T-helper 2 cell treated with Interferon-gamma antibody and Interleukin-4, amounts not matched to agents 100 ng/mL and 5 ng/mL, for 36 hours (primary cell): ENCODE measurements around the gene LYG1. TPM values are rescaled to one million over a fixed set of nuclear protein-coding genes. Genes with fewer than 3 reads are reported as not detected.
"Not testable (repeated sequence)": the region's sequence is repeated elsewhere in the genome, so short reads cannot be mapped to it uniquely, and the experiment has no call there.

Experiments used
- intact Hi-C: fragments of 100-400 bp; cut with micrococcal nuclease; formaldehyde crosslinking; loops from one replicate; pipeline ENCODE4 v1.15.1; 2023
- total RNA-seq: library from RNA; stranded (reverse); gene quantifications from 2 replicates; pipeline ENCODE4 v1.2.3, GENCODE V29; 2022

LYG1 gene
- total RNA-seq, 1 donor from 2014 or later: 2.1 TPM

DNA sequence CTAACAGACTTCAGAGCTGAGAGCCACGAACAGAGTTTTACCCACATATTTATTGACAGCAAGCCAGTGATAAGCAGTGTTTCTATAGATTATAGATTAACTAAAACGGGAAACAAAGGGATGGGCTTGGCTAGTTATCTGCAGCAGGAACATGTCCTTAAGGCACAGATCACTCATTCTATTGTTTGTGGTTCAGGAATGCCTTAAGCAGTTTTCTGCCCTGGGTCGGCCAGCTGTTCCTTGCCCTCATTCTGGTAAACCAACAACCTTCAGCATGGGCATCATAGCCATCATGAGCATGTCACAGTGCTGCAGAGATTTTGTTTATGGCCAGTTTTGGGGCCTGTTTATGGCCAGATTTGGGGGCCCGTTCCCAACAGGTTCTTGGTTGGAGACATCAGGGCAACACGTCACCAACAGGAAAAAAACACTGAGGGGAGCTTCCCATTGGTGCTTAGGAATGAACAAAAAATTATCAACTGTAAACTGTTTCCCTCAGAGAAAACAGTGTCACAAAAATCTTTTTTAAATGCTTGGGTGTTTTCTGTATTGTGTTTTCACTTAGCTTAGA, 22.7 kb downstream of the LYG1 start:
- intact Hi-C loops: not testable (repeated sequence)

DNA sequence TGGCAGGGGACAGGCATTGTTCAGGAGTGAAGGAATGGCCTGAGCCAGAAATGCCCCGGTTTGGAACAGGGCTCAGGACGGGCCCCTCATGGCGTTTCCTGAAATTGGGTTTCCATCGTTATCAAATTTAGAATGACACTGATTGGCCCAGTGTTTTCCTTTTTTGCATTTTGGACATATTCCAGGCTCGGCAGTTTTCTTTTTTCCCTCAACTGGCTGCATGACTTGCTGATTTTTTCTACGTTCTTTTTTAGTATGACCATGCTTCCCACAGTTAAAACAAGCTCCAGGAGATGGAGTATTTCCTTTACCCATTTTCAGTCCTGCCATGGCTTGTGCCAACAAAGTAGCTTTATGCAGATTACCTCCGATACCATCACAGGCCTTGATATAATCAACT, 25.1 kb downstream of the LYG1 start:
- intact Hi-C loops: no loop called here

DNA sequence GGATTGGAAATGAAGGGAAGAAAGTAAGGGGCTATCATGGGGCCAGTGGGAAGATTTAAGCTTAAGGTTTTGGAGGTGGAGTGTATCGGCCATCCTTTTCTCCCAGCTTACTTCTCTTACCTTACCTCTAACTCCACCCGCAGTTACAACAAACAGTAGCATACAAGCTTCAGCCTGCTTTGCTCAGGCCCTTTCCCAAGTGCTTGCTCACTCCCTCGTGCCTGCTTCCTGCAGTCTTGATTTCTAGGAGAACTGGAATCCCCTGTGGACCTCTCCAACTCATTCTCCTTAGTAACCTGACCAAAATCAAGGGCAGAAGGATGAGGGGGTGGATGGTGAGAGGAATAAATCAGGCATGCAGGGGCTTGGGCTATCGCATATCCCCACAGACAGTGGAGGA, 39.8 kb downstream of the LYG1 start:
- intact Hi-C loops: no loop called here

DNA sequence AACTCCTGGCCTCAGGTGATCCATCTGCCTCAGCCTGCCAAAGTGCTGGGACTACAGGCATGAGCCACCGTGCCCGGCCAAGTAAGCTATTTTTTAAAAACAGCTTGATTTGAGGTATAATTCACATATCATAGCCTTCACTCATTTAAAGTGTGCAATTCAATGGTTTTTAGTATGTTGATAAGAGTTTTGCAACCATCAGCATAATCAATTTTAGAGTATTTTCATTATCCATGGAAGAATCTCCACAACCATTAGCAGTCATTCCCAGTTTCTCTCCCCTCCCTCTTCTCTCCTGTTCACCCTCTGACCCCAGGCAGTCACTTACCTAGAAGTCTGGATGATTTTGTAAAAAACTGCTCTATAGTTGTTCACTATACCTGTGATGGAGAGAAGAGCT, 40.8 kb downstream of the LYG1 start:
- intact Hi-C loops: no loop called here

DNA sequence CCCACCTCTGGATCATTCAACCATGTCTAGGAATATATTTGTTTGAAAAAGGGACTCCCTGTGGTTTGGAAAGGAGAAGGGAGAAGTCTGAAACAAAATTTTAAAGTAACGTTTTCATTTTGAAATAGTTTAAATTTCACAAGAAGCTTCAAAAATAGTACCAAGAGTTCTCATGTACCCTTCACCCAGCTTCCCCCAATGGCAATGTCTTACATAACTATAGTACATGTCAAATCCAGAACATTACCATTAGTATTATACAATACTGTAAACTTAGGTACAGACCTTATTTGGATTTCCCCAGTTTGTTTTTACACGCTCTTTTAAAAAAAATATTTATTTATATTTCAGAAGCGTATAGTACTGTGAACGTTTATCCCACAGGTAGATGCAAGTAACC, 41.5 kb downstream of the LYG1 start:
- intact Hi-C loops: no loop called here

DNA sequence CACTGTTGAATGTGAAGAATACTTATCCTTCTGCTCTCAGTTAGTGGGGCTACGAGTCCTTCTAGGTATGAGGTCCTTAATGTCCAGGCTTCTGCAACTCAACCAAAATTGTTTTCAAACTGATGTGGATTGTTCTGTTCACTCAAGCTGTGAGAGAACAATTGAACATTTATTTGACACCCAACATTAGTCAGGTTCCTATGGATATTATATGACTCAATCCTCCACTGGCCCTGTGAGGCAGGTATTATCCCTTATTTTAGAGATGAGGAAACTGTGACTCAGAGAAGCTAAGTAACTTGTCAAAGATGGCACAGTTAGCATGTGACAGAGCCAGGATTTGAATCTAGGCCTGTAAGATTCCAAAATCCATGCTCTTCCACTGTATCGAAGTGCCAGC, 44.3 kb downstream of the LYG1 start:
- intact Hi-C loops: no loop called here

DNA sequence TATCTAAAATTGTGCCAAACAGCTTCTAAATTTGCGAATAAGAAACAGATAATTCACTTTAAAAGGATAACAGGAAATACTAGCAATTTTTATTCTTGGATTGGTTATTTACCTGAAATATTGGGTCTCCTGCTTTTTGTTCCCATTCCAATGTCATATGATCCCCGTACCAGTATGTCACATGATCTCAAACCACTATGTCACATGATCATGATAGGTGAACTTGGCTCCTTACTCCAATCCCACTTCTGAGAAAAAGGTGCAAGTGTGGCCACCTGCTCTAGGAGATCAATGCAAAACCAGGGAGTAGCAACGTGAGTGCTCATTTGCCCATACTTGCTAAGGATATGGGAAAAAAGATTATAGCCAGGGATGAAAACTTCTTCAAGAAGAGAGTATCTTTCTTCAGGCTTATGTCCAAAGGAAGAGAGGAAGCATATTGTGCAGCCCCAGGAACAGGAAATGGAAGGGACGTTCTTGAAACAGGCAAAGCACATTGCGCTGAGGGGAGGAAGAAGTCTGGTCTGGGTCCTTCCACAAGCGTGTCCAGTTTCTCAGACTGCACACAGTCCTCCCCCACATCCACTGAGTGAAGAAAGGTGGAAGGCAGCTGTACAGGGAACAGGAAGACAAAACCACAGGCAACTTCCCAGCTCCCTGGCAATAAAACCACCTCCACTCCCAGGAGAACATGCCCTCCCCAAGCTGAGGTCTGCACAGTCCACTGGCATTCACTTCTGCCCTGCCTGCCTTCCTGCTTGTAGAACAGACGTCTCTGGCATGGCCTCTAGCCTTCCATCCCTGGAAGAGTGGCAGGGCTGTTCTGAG, 45.3 kb downstream of the LYG1 start, which contains the start of gene LYG2:
Gene LYG2 (minus strand): TSS at position 176 of the 828 bp plus-strand sequence. CDS start 1,406 bp downstream, outside the sequence.
- intact Hi-C loops: no loop called here

DNA sequence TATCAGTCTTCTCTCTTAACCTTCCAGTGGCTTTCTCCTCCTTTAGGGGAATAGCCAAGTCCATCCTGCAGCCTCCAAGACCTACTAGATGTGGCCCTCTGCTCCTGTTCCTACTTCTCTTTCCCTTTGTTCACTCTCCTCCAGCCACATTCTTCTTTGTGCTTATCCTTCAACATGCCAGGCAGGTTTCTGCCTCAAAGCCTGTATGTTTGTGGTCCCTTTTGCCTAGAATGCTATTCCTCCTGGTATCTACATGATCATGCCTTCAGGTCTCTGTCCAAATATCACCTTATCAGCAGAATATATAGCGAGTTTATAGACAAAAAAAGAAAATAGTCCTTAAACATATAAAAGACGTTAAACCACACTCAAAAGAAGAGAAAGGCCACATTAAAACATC, 51.0 kb downstream of the LYG1 start:
- intact Hi-C loops: no loop called here

DNA sequence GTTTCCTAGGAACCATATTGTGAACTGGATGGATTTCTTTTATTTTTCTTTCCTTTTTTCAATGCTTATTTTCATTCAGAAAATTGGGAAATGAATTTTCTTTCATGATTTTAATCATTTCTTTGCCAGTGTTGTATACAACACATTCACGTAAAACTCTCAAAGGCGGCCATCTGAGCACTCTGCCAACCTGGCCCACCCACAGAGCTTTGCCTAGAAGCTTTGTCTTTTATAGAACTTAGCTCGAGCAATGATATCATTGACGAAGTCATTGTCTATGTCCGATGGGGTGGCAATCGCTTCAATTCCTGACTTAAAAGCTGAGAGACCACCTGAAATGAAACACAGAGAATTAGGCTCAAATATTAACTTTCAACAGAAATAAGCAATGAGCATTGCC, 58.8 kb downstream of the LYG1 start:
- intact Hi-C loops: no loop called here

DNA sequence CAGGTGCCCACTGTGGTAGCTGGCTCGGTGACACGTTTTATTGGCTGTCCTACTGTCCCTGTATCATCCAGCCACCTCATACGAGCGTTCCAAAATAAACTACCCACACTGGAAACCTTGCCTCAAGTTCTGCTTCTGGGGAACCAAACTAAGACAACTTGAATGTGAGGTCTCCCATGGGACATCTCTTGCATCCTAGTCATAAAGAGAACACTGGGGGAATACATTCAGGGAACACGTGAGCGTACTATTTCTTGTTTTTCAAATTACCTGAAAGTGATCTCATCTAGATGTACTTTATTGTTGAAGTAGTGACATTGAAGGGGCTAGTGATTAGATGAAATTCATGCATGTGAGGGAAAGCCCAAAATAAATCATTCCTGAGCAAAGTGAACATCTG, 60.6 kb downstream of the LYG1 start:
- intact Hi-C loops: no loop called here

DNA sequence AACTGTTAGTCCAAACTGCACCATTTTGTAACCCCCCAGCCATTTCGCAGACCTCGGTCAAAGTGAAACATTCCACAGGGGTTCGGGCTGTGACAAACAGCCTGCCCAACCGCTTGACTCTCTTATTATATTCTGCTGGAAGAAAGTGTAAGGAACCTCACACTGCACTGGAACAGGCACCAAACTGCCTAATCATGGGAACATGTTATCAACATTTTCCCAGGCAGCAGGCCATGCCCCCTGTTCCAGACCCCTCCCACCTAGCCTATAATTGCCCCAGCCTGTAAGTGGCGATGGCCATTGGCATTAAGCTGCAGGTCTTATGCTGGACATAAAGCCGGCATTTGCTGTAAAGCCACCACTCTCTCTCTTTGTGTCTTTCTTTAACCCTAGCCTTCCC, 62.4 kb downstream of the LYG1 start:
- intact Hi-C loops: no loop called here

Other genes starting within 250 kb of the LYG1 start
- 0.20 and 0.34 TPM in 2 replicates for gene C2orf15, start 159.5 kb downstream of the LYG1 start, total RNA-seq
- 2.5 and 3.5 TPM in 2 replicates for gene TSGA10, start 146.3 kb downstream of the LYG1 start, total RNA-seq
- gene LIPT1, start 146.2 kb downstream of the LYG1 start, total RNA-seq: 7.7 and 8.0 TPM in 2 replicates
- gene MITD1, start 120.1 kb downstream of the LYG1 start, total RNA-seq: 61.2 and 63.4 TPM in 2 replicates
- 22.3 and 24.0 TPM in 2 replicates for gene MRPL30, start 120.0 kb downstream of the LYG1 start, total RNA-seq
- gene LYG2, start 45.5 kb downstream of the LYG1 start, total RNA-seq: not detected in 2 replicates
- 33.3 and 33.6 TPM in 2 replicates for gene TXNDC9, start 35.1 kb upstream of the LYG1 start, total RNA-seq
- gene EIF5B, start 36.2 kb upstream of the LYG1 start, total RNA-seq: 56.2 and 58.1 TPM in 2 replicates
- gene REV1, start 188.8 kb upstream of the LYG1 start, total RNA-seq: 37.1 and 38.0 TPM in 2 replicates